Activated CD4-positive, CD25-positive, alpha-beta regulatory T cell treated with anti-CD3 and anti-CD28 coated beads, Interleukin-2, amount 50 U/mL, for 24 hours (primary cell): ENCODE data around the gene EPHB1.
"Not testable (repeated sequence)": the region's sequence is repeated elsewhere in the genome, so short reads cannot be mapped to it uniquely, and the experiment has no call there.

ENCODE experiments used
- ATAC-seq, 2 donors: fragments of 150-1000 bp; cut with Tn5 transposase; one replicate each; pipeline ENCODE4 v1.10.0; 2021; ENCODE audit warnings: mild to moderate bottlenecking in 1 of 2, moderate library complexity in 1 of 2

EPHB1 gene

GRCh38 chr3:134959516-134959915 is 164.5 kb downstream of the EPHB1 start:
- no peak for ATAC-seq

GRCh38 chr3:134964226-134964625 is 169.2 kb downstream of the EPHB1 start:
- no peak for ATAC-seq

GRCh38 chr3:134965865-134966481 is 170.9 kb downstream of the EPHB1 start:
- ATAC-seq, result no peak

GRCh38 chr3:134970895-134971294 is 175.8 kb downstream of the EPHB1 start:
- ATAC-seq, result no peak

GRCh38 chr3:134971306-134971705 is 176.2 kb downstream of the EPHB1 start:
- no peak for ATAC-seq

- ATAC-seq, result not testable (repeated sequence)
These were observed 176.8 kb downstream of the EPHB1 start for GRCh38 chr3:134971907-134972306.

- ATAC-seq, result no peak
These were observed 177.9 kb downstream of the EPHB1 start for GRCh38 chr3:134972836-134973455.

- ATAC-seq, result no peak
These were observed 179.6 kb downstream of the EPHB1 start for GRCh38 chr3:134974624-134975023.

- no peak for ATAC-seq
These were observed 181.9 kb downstream of the EPHB1 start for GRCh38 chr3:134976948-134977347.

- no peak for ATAC-seq
These were observed 183.6 kb downstream of the EPHB1 start for GRCh38 chr3:134978658-134979057.

GRCh38 chr3:134985864-134986715 is 191.0 kb downstream of the EPHB1 start:
- ATAC-seq, result no peak

- no peak for ATAC-seq
These were observed 193.6 kb downstream of the EPHB1 start for GRCh38 chr3:134988666-134989065.

- no peak for ATAC-seq
These were observed 195.9 kb downstream of the EPHB1 start for GRCh38 chr3:134991003-134991402.

GRCh38 chr3:134991472-134992010 is 196.5 kb downstream of the EPHB1 start:
- no peak for ATAC-seq

- ATAC-seq, result no peak
These were observed 197.1 kb downstream of the EPHB1 start for GRCh38 chr3:134992180-134992579.

- no peak for ATAC-seq
These were observed 197.5 kb downstream of the EPHB1 start for GRCh38 chr3:134992586-134992985.

GRCh38 chr3:134993011-134993410 is 198.0 kb downstream of the EPHB1 start:
- no peak for ATAC-seq

- ATAC-seq, result no peak
These were observed 203.1 kb downstream of the EPHB1 start for GRCh38 chr3:134998158-134998557.

GRCh38 chr3:134998855-134999254 is 203.8 kb downstream of the EPHB1 start:
- no peak for ATAC-seq

GRCh38 chr3:135000465-135000864 is 205.4 kb downstream of the EPHB1 start:
- no peak for ATAC-seq

GRCh38 chr3:135005616-135006015 is 210.6 kb downstream of the EPHB1 start:
- ATAC-seq, result not testable (repeated sequence)

GRCh38 chr3:135007607-135008006 is 212.5 kb downstream of the EPHB1 start:
- ATAC-seq, result no peak

- no peak for ATAC-seq
These were observed 213.3 kb downstream of the EPHB1 start for GRCh38 chr3:135008326-135008725.

GRCh38 chr3:135009014-135009413 is 214.0 kb downstream of the EPHB1 start:
- no peak for ATAC-seq
